ENCODE results near the gene TEX53.

GRCh38 chr9:114671605-114672004 is 14.0 kb upstream of the TEX53 start:
- TF ChIP-seq CTCF (IDR thresholded peaks at IDR 0.05), result no peak
- TF ChIP-seq POLR2A (IDR thresholded peaks at IDR 0.05), result no peak

Data from lower leg skin (tissue), 3 donors.